ENCODE results near the gene PDE3B.

The PDE3B gene

DNA sequence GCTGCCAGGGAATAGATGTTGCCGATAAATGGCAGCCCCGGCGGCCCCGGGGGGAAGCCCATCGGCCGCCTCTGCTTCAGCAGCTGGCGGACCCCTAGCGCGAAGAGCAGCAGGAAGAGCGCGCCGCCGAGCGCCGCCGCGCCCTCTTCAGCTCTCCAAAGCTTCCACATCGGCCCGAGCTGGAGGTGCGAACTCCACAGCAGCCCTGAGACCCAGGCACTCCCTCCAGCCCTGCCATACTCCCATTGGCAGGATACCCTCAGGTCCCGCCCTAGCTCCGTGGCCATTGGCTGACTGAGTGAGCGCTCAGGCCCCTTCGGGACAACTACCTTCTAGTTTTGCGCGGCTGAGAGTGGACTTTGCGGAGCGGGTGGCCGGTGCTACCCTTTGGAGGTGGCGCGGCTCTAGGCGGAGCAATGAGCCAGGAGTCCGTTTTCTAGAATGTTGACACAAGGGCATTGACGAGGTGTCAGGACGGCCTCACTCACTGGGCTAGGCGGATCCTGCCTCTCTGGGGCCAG lies 248.5 kb downstream of the PDE3B start, which contains the start of gene CYP2R1:
Gene CYP2R1, minus strand, starts transcription at position 196 of the 521 bp plus-strand sequence. Its CDS starts 26 bp downstream, at position 170.
- peak; percentile 95 for DNase-seq

DNA sequence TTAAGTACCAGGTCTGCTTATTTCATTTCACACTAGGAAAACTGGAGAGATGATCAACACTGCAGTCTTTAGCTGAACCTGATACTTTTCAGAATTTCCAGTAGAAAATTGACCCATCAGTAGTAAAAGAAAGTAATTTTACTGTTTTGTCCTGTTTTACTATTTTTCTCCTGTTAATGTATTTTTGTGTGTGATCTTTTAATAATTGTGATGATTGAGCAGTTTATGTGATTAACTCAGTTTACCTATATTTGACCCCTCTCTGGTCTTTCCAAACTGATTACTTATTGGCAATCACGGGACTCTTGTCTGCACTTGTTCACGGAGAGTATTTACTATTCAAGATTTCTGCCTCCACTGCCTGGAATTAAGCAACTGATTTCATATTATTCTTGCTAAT lies 249.0 kb downstream of the PDE3B start:
- DNase-seq, result no peak

DNA sequence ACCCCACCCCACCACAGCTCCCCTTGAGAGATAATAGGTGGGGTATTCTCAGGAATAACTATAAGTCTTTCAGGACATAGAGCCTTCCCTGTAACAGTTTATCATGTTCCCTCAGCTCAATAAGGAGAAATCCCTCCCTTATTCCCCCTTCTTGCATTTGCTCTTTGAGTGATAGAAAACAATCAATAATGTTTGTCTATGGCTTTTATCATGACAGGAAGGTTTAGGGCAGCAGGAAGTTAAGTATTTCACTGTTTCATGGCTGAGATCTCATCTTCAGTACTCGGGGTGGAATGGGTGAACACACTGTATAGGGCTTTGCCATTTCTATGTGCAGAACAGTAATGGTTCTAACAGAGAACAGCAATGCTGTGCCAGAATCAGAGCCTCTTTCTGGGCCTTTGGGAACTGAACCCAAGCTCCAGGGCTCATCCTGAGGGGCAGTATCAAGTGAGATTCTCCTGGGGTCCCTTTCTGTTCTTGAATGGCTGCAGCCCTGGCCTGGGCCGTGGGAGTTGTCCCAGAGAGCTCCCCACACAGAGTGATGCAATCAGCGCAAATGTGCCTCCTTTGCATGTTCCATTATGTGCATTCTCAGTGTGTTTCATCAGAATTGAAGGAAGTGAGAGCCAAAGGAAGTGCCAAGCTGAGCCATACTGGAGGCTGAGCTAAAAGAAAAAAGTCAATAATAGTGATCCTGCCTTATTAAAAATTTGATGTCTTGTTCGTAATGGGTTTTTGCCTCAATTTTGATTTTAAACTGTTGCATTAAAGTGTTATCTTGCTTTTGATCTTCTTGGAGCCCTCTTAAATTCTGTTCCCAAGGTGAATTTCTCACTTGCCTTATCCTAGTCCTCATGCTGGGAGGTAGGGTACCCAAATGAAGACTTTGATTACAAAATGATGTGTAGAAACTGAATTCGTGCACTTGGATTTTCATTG lies 251.3 kb downstream of the PDE3B start:
- DNase-seq, result peak; percentile 50

DNA sequence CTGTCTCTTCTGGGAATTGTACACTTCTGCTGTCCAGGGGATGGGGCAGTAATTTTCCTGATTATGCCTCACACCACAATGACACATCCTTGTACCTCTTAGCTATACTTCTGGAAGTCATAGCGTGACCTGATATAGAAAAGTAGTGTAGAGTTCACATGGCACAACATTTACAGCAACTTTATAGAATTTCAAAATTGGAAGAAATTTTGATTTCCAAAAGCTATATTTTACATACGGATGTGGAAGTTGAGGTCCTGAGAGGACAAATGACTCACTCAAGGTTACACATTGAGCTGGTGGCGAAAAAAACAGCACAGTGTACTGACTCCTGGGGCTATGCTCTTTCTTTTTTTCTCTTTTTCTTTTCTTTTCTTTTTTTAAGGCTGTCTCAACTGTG lies 254.8 kb downstream of the PDE3B start:
- no peak for DNase-seq

DNA sequence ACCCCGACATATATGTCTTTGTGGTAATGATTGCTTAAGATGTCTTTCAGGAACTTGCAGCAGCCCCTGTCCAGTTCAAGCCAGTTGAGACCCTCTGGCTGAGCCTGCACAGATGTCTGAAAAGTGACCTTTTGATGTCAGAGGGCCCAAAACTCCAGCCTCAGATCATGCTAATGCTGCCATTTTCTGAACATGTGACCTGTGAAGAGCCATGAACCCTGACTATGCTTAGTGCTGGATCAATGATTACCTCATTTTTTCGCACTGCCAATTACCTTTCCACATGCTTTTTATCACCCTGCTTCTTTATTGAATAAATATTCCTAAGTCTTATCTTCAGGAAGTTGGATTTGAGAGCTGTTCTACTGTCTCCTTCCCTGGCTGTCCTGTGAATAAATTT lies 255.3 kb downstream of the PDE3B start:
- DNase-seq, result no peak

DNA sequence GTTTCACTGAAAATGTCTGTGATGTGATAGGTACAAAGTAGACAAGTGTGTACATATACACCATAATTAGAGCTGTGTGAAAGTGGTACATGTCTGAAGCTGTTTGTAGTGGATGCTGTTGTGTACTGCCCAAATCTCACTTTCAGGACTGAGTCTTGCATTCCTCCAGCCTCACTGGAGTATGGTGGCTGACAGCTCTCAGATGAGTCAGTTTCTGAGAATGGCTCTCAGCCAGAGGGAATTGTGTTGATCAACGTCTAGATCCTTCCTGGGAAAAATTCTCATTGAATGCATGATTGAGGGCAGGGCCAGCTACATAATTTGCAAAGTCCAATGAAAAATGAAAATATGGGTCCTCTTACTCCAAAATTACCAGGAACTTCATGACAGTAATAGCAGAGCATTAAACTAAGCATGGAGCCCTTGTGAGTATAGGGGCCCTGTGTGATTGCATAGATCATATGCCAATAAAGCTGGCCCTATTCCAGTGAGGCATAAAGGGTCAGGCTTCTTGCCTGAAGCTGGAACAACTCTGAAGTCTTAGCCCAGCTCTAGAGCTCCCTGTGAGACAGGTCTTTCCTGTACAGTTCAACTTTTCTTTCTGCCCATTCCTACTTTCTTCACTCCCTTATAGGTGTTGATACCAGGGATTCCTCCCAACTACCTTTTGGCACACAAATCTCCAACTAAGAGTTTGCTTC lies 259.2 kb downstream of the PDE3B start:
- no peak for DNase-seq

DNA sequence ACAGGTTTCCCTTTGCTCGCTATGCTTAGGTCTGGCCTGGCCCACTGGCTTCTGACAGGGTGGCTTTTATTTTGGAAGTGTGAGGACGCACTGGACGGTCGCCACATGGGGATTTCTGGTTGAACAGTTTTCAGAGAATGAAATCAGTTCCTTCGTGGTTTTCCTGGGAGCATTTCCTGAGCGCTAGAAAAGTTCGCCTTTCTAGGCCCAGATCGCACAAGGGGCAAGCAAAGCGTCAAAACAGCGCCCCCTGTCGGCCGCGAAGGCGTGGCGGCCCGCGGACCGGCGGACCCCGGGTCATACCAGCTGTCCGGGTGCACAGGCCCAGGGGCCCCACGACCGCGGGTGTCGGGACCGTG lies 261.1 kb downstream of the PDE3B start:
- DNase-seq, result peak; percentile 74

DNA sequence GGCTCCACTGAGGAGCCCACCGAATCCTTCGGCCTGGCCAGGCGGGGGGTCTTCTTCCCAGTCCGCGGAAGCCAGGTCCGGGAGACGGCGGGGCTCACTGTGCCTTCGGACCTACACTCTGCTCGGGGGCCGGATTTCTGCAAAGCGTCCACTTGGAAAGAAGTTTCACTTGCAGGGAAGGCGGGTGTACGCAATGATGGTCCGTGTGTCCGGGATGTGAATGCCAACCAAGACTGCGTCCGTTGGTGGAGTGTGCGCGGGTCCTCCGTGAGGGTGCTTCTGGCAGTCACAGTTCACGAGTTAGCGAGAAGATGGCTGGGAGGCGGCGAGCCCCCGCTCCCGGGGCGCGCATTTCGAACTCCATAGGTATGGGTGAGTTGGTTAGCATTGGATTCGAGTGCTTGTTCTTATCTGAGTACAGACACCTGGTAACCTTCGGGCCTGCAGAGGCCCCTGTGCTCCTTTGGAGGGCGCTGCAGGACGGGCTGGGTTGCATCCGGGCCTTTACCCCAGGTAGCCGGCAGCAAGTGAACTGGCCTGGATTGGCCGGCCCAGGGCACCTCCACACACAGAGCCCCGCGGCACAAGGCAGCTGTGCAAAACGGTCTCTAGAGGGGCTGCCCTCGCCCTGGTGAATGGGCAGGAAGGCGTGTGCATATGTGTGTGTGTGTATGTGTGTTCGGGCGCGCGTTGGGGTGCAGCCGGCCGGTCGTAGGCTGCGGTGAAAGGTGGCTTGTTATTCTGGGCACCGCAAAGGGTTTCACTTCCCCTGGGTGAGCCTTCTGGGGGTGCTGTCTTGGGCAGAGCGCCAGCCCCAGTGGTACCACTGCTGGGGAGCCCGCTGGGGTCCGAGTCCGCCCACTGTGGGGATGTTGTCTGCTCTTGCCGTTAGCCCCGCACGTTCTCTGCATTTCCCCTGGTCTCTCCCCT lies 261.8 kb downstream of the PDE3B start:
- DNase-seq, result peak; percentile 83

DNA sequence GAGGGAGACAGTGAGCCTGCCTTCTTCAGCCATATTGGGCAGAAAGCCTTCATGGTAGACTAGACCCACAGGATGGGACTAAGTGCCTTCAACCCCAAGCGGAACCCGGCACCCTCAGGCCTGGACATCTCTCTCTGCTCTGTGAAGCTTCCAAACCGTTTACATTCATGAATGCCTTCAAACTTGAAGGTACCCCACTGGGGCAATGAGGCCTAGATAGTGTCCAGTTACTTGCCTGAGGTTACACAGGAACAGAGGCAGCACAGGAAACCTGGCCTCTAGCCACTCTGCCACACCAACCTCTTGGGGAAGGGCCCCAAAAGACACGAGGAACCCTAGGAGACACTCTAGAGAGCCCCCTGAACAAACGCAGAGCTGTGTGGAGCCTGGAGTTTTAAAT lies 263.0 kb downstream of the PDE3B start:
- DNase-seq, result no peak

DNA sequence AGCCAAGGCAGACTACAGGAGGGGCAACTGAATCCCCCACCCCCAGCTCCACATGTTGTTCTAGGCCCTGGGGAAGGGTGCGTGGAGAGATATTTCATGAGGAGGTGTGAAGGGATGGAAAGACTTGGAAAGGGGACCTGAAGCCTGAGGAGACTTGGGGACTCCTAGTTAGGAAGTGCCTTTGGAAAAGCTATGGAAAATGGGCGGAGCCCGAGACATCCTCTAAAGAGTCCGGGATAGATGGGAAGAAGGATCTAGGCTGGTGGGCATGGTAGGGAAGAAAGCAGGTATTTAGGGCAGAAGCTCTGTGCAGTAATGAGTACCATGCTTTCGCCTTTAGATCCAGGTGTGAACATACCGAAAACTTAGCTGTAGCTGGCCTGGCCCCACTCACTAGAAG lies 263.4 kb downstream of the PDE3B start:
- no peak for DNase-seq

DNA sequence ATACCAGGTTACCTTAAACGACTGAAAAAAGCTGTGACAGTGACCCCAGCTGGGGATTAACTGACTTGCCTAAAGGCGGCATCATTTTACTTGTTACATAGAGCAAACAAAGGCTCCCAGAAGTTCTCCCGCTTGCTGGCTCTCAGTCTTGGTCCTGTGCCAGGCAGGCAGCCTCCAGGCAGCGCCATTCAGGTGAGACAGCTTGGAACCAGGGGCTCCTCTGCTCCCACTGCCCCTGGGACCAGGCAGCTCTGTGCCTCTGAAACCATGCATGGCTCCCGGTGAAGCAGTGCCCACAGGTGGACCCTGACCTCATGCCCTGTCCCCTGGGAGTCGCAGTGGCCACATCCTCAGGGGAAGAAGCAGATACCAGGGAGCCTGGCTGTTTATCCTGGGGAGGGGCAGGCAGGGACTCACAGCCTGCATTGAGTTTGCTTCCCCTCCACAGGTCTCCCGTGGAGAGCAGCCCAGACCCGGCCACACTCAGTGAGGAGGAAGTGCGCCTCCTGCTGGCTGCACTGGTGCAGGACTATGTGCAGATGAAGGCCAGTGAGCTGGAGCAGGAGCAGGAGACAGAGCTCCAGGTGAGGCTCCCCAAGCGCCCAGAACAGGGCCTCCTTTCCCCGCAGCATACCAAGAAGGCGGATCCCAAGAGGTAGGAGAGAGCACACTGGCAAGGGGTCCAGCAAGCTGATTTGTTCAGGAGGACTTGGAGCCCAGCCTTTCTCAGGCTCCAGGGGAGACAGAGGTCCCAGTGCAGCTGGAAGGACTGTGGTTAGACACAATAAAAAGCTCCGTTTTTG lies 264.0 kb downstream of the PDE3B start:
- DNase-seq, result peak; percentile 82

DNA sequence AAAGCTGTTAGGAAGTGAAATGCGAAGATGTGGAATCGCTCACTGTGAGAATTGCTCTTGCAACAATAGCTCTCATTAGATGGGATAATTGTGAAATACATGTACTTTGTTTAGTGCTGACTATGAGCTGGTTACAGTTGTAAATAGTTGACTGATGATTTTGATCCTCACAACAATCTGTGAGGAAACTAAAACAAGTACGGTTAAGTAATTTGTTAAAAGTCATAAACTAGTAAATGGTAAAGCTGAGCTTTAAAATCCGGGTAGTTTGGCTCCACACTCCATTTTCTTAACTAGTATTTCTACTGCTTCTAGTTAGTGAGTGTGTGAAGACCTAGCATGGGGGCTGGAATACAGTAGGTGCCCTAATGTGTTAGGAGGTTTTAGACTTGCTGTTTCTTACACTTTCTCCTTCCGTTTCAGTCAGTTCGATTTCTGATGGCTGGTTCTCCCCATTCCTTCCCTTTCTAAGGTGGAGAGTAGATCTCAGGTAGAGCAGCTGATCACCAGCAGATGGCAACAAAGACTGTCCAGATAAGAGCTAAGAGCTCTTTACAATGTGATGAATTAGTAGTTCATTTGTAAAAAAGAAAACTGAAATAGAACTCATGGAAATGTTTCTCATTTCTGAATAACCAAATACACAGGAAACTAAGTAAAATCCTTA lies 264.7 kb downstream of the PDE3B start:
- peak; percentile 32 for DNase-seq

DNA sequence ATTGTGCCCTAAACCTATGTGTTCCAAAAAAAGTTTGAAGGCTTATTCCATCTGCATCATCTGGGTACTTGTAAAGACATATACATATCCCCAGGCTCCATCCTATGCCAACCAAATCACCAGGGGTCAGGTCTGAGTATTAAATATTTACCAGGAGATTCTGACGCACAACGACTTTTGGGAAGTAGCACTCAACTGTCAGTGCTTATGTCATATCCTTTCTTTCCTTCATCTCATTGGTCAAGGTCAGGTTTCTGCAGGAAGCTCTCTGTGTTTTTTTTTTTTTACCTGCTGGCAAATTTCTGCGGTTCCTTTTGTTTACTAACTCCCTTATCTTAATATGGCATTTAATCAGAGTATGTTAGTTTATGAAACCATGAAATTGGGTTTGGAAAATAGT lies 270.9 kb downstream of the PDE3B start:
- DNase-seq, result no peak

DNA sequence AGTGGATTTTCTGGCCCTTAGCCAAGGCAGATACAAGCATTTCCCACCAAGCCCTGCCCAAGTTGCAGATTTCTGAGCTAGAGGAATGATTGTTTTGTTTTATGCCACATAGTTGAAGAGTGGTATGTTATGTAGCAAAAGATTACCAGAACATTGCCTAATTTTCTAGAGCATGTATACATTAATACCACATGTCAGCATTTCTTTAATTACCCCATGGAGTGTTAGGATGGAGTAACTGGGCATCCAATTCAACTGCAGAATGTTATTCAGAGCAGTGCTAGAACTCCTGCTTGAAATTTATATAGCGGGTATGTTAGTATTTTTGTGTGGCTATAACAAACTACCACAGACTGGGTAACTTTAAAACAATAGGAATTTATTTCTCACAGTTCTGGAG lies 272.8 kb downstream of the PDE3B start:
- no peak for DNase-seq
